Type B pancreatic cell (in vitro differentiated cells): Measurements from ENCODE around the gene COL23A1. TPM values are rescaled to one million over a fixed set of nuclear protein-coding genes. Genes with fewer than 3 reads are reported as not detected.

ENCODE experiments used
- DNase-seq: peaks from one replicate; pipeline ENCODE4 v3.0.0; 2021; ENCODE audit warnings: mixed read lengths; ENCODE audit not compliant: unreplicated experiment; ENCODE audit errors: extremely low spot score
- H3K27ac Mint-ChIP-seq: 2 replicates; pipeline ENCODE4 v1.8.0; 2021; ENCODE audit warnings: mild to moderate bottlenecking, mixed read lengths
- H3K27me3 Mint-ChIP-seq: 2 replicates; pipeline ENCODE4 v1.8.0; 2021; ENCODE audit warnings: mixed read lengths
- H3K36me3 Mint-ChIP-seq: 2 replicates; pipeline ENCODE4 v1.8.0; 2021; ENCODE audit warnings: mixed read lengths
- H3K4me1 Mint-ChIP-seq: one replicate; pipeline ENCODE4 v1.8.0; 2021; ENCODE audit warnings: mixed read lengths; ENCODE audit not compliant: unreplicated experiment
- H3K4me3 Mint-ChIP-seq: 2 replicates; pipeline ENCODE4 v1.8.0; 2021; ENCODE audit warnings: mild to moderate bottlenecking, mixed read lengths
- H3K9me3 Mint-ChIP-seq: 2 replicates; pipeline ENCODE4 v1.8.0; 2021; ENCODE audit warnings: mixed read lengths
- CTCF ChIP-seq: fragments of 200-600 bp; sonication (generic); conservative IDR thresholded peaks from 2 replicates; pipeline ENCODE4 v1.5.0; 2021; ENCODE audit warnings: antibody characterized with exemption, mild to moderate bottlenecking
- total RNA-seq: library from RNA; stranded (reverse); gene quantifications from 2 replicates; pipeline ENCODE4 v1.2.1, GENCODE V29; 2021; ENCODE audit warnings: low replicate concordance

The COL23A1 gene
- total RNA-seq, 1 donor from 2014 or later, result 15.5 TPM

- Mint-ChIP-seq H3K4me1 (peaks cover 9% of the 10 kb centered on the region), H3K9me3 (peaks cover 6% of the 10 kb centered on the region), H3K27me3 (peaks cover 7% of the 10 kb centered on the region), H3K4me3 (no peak overlapping the region), H3K36me3 (no peaks in the 10 kb centered on the region), H3K27ac (no peak overlapping the region)
- TF ChIP-seq CTCF, result no peak
- no peak for DNase-seq
Observed at GRCh38 chr5:178272591-178272990, 317.6 kb downstream of the COL23A1 start.

- Mint-ChIP-seq H3K4me3 (no peak overlapping the region), H3K27ac (no peak overlapping the region), H3K4me1 (peaks cover 7% of the 10 kb centered on the region), H3K27me3 (peaks cover 5% of the 10 kb centered on the region), H3K9me3 (peaks cover 6% of the 10 kb centered on the region), H3K36me3 (no peaks in the 10 kb centered on the region)
- no peak for TF ChIP-seq CTCF
- no peak for DNase-seq
Observed at GRCh38 chr5:178271726-178272479, 318.3 kb downstream of the COL23A1 start.

GRCh38 chr5:178271231-178271630, 319.0 kb downstream of the COL23A1 start:
- peaks cover 5% of the 10 kb centered on the region for H3K27me3 Mint-ChIP-seq
- no peaks in the 10 kb centered on the region for H3K36me3 Mint-ChIP-seq
- H3K4me3 Mint-ChIP-seq, result no peak overlapping the region
- no peak for DNase-seq
- H3K4me1 Mint-ChIP-seq, result peaks cover 6% of the 10 kb centered on the region
- no peak for TF ChIP-seq CTCF
- no peak overlapping the region for H3K27ac Mint-ChIP-seq
- H3K9me3 Mint-ChIP-seq, result peaks cover 6% of the 10 kb centered on the region

- no peaks in the 10 kb centered on the region for H3K36me3 Mint-ChIP-seq
- TF ChIP-seq CTCF, result no peak
- no peak overlapping the region for H3K27ac Mint-ChIP-seq
- no peaks in the 10 kb centered on the region for H3K9me3 Mint-ChIP-seq
- no peaks in the 10 kb centered on the region for H3K4me1 Mint-ChIP-seq
- no peak for DNase-seq
- no peak overlapping the region for H3K4me3 Mint-ChIP-seq
- peaks cover 5% of the 10 kb centered on the region for H3K27me3 Mint-ChIP-seq
Observed at GRCh38 chr5:178269499-178269898, 320.7 kb downstream of the COL23A1 start.

GRCh38 chr5:178267876-178268275, 322.3 kb downstream of the COL23A1 start:
- Mint-ChIP-seq H3K4me1 (no peaks in the 10 kb centered on the region), H3K27me3 (peaks cover 5% of the 10 kb centered on the region), H3K36me3 (no peaks in the 10 kb centered on the region), H3K9me3 (peaks cover 5% of the 10 kb centered on the region), H3K27ac (no peak overlapping the region), H3K4me3 (no peak overlapping the region)
- no peak for DNase-seq
- TF ChIP-seq CTCF, result no peak
